Stimulated activated CD4-positive, alpha-beta T cell treated with anti-CD3 and anti-CD28 coated beads, Interleukin-2, amount 100 ng/mL, for 24 hours (primary cell): Measurements from ENCODE around the gene EIF4E1B.

Experiments
- DNase-seq, 2 donors: peaks; one replicate each; pipeline ENCODE4 v3.0.0-alpha.2; 2020

EIF4E1B gene

GRCh38 chr5:176647843-176648473 lies 17.5 kb downstream of the EIF4E1B start:
- DNase-seq, result no peak

GRCh38 chr5:176648474-176649194 lies 18.2 kb downstream of the EIF4E1B start:
- no peak for DNase-seq

- DNase-seq, result no peak
Observed at GRCh38 chr5:176650354-176650884, 19.9 kb downstream of the EIF4E1B start.

GRCh38 chr5:176651472-176651980 lies 21.1 kb downstream of the EIF4E1B start:
- no peak for DNase-seq

- no peak for DNase-seq
Observed at GRCh38 chr5:176652136-176652535, 21.7 kb downstream of the EIF4E1B start.

GRCh38 chr5:176653401-176654385 lies 23.2 kb downstream of the EIF4E1B start:
- DNase-seq, result peak; percentile 78 to 87

GRCh38 chr5:176654856-176655255 lies 24.4 kb downstream of the EIF4E1B start:
- DNase-seq, result peak in 1 of 2 donors; percentile 23

GRCh38 chr5:176656467-176656990 lies 26.1 kb downstream of the EIF4E1B start:
- DNase-seq, result no peak

GRCh38 chr5:176658007-176658599 lies 27.6 kb downstream of the EIF4E1B start:
- DNase-seq, result peak; percentile 75 to 77

- no peak for DNase-seq
Observed at GRCh38 chr5:176658817-176659511, 28.5 kb downstream of the EIF4E1B start.

- DNase-seq, result no peak
Observed at GRCh38 chr5:176659512-176659839, 29.0 kb downstream of the EIF4E1B start.

- DNase-seq, result no peak
Observed at GRCh38 chr5:176659860-176660461, 29.5 kb downstream of the EIF4E1B start.

- no peak for DNase-seq
Observed at GRCh38 chr5:176660530-176660859, 30.0 kb downstream of the EIF4E1B start.

GRCh38 chr5:176660860-176661641 lies 30.6 kb downstream of the EIF4E1B start:
- DNase-seq, result peak; percentile 85

GRCh38 chr5:176661676-176662075 lies 31.2 kb downstream of the EIF4E1B start:
- DNase-seq, result no peak

- DNase-seq, result no peak
Observed at GRCh38 chr5:176662371-176663333, 32.2 kb downstream of the EIF4E1B start.

- no peak for DNase-seq
Observed at GRCh38 chr5:176663566-176663965, 33.1 kb downstream of the EIF4E1B start.

GRCh38 chr5:176664479-176664878 lies 34.0 kb downstream of the EIF4E1B start:
- no peak for DNase-seq

GRCh38 chr5:176664886-176665285 lies 34.4 kb downstream of the EIF4E1B start:
- DNase-seq, result no peak
